Muscle layer of duodenum (tissue), 2 donors: ENCODE results near the gene EVC.

ENCODE experiments used
- H3K27ac ChIP-seq: one replicate; pipeline ENCODE4 v1.7.0; 2013; ENCODE audit warnings: mild to moderate bottlenecking, low read length
- H3K27me3 ChIP-seq: one replicate; pipeline ENCODE4 v1.7.0; 2013; ENCODE audit warnings: low read depth, mild to moderate bottlenecking, control low read depth, low read length
- H3K36me3 ChIP-seq, 2 donors: one replicate each; pipeline ENCODE4 v1.7.0; 2013; ENCODE audit warnings: low read length in 2 of 2, control low read depth in 1 of 2, mild to moderate bottlenecking in 1 of 2; ENCODE audit not compliant: insufficient read depth in 2 of 2, control insufficient read depth in 1 of 2
- H3K4me1 ChIP-seq, 2 donors: one replicate each; pipeline ENCODE4 v1.7.0; 2013; ENCODE audit warnings: low read length in 2 of 2, mild to moderate bottlenecking in 2 of 2, control low read depth in 1 of 2, moderate library complexity in 1 of 2; ENCODE audit not compliant: insufficient read depth in 2 of 2, control insufficient read depth in 1 of 2
- H3K4me3 ChIP-seq, 2 donors: one replicate each; pipeline ENCODE4 v1.7.0; 2013; ENCODE audit warnings: low read length in 2 of 2, low read depth in 1 of 2, mild to moderate bottlenecking in 1 of 2
- H3K9me3 ChIP-seq, 2 donors: one replicate each; pipeline ENCODE4 v1.7.0; 2013; ENCODE audit warnings: low read length in 2 of 2, control low read depth in 1 of 2, mild to moderate bottlenecking in 1 of 2; ENCODE audit not compliant: control insufficient read depth in 1 of 2
- donor health status: healthy.

Gene EVC

DNA sequence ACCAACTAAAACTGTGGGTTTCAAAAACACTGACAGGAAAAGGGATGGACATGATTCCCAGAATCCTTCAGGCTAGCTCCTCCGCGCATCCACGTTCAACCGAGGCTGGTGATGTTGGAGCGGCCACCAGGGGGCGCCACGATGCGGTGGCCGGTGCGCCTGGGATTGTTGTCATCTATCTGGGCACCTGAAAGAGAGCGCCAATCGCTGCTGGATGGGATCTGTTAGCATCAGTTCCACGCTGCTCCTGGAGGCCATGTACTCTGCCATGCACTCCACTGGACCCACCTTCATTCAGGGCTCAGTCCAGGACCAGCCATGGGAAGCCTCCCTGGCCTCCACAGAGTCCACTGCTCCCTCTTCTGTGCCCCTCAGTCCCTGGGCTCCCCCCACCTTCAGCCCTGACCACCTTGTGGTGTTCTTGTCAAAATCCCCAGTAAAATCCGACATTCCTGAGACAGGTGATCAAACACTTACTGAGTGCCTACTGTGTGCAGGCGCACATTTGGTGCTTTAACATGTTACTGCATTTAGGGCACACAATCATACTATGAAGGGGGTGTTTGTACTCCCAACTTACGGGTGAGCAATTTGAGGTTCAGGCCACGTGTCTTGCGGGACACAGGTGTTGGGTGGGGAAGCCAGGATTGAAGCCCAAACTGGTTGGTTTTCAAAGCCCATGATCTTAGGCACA is 110.8 kb downstream of the EVC start:
- H3K9me3 ChIP-seq = no peaks in the 10 kb centered on the region
- no peak overlapping the region for H3K27ac ChIP-seq

DNA sequence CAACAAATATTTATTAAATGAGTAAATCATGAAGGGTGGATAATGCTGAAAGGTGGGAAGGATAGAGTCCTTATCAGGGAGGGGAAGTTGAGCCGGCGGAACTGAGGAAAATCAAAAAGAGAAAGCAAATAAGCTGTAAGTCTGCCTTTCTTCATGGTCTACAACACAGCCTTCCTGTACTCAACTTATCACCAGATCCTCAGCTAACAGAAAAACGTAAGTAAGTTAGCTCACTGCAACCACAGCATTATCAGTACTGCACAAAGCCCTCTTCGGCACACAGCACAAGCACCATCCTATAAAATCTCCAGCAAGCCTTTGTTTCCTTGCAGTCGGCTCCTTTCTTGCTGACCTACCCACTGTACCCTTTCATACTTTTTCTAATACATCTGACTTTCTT is 111.6 kb downstream of the EVC start:
- peaks cover under 1 to 5% of the 10 kb centered on the region in 2 donors for H3K4me1 ChIP-seq
- no peaks in the 10 kb centered on the region for H3K27me3 ChIP-seq
- no peaks in the 10 kb centered on the region for H3K9me3 ChIP-seq
- no peak overlapping the region for H3K4me3 ChIP-seq
- H3K36me3 ChIP-seq = peaks cover 9 to 45% of the 10 kb centered on the region in 2 donors
- H3K27ac ChIP-seq = no peak overlapping the region

More for the DNA sequence above, 110.8 kb downstream of the EVC start:
- H3K4me1 ChIP-seq = peaks cover 0 to under 1% of the 10 kb centered on the region in 2 donors
- peaks cover 9 to 45% of the 10 kb centered on the region in 2 donors for H3K36me3 ChIP-seq
- no peaks in the 10 kb centered on the region for H3K27me3 ChIP-seq
- H3K4me3 ChIP-seq = no peak overlapping the region

DNA sequence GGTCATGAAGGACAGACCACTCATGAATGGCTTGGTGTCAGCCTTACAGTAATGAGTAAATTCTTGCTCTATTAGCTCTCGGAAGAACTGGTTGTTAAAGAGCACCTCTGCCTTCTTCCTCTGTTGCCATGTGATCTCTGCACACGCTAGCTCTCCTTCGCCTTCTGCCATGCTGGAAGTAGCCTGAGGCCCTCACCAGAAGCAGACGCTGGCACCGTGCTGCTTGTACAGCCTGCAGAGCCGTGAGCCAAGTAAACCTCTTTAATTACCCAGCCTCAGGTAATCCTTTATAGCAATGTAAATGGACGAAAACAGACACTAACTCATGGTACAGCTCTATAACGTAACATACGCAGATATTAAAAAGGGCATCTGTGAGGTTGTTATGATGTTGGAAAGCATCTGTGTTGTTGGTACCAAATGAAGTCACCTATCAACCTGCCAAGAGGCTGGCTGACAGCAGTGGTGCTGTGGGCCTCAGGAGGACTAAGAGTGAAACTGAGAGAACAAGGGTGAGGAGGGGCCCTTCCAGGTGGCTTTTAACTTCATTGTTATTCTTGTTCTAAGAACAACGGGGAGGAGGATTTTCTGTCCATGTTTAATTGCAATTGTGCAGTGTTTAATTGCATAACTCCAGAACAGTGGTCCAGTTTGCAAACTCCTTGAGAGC is 112.7 kb downstream of the EVC start:
- Histone ChIP-seq H3K4me1 (peaks cover 4 to 5% of the 10 kb centered on the region in 2 donors), H3K36me3 (peaks cover 9 to 42% of the 10 kb centered on the region in 2 donors), H3K9me3 (no peaks in the 10 kb centered on the region), H3K4me3 (no peak overlapping the region), H3K27me3 (no peaks in the 10 kb centered on the region), H3K27ac (no peak overlapping the region)

DNA sequence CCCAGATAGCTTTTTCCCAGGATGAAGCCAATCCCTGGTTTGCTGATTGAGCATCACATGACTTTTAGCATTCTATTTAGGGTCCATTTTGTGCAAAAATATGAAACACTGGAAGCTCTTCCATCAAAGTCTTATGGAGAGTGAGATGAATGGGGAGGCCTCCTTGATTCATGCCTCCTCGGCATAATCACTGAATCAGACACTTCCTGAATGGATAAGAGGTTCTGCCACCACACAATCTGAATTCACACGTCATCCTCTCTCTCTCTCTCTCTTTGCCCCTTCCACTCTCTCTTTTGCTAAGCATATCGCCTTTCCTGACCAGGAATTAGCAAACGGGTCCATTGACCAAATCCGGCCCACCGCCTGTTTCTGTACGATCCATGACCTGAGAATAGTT is 113.2 kb downstream of the EVC start:
- Histone ChIP-seq H3K36me3 (peaks cover 8 to 37% of the 10 kb centered on the region in 2 donors), H3K4me1 (peaks cover 4 to 5% of the 10 kb centered on the region in 2 donors), H3K27ac (no peak overlapping the region), H3K27me3 (no peaks in the 10 kb centered on the region), H3K9me3 (no peaks in the 10 kb centered on the region), H3K4me3 (no peak overlapping the region)

DNA sequence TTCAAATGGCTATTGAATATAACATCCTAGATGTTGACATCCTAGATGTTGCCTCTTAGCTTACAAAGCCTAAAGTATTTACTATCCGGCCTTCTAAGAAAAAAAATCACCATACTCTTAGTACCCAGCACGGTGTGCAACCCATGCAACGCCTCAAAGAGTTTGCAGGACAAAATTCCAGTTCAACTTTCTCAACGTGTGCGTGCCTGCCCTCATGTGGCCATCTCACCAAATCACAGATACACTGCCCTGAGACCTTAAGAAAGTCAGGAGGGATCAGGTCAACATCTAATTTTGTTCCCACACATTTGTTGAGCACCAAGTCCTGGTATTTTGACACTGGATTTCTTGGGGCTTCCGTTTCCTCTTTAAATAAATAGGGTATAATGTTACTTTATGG is 113.6 kb downstream of the EVC start:
- Histone ChIP-seq H3K36me3 (peaks cover 6 to 32% of the 10 kb centered on the region in 2 donors), H3K9me3 (no peaks in the 10 kb centered on the region), H3K27me3 (no peaks in the 10 kb centered on the region), H3K27ac (no peak overlapping the region), H3K4me3 (no peak overlapping the region), H3K4me1 (peaks cover 4 to 5% of the 10 kb centered on the region in 2 donors)

DNA sequence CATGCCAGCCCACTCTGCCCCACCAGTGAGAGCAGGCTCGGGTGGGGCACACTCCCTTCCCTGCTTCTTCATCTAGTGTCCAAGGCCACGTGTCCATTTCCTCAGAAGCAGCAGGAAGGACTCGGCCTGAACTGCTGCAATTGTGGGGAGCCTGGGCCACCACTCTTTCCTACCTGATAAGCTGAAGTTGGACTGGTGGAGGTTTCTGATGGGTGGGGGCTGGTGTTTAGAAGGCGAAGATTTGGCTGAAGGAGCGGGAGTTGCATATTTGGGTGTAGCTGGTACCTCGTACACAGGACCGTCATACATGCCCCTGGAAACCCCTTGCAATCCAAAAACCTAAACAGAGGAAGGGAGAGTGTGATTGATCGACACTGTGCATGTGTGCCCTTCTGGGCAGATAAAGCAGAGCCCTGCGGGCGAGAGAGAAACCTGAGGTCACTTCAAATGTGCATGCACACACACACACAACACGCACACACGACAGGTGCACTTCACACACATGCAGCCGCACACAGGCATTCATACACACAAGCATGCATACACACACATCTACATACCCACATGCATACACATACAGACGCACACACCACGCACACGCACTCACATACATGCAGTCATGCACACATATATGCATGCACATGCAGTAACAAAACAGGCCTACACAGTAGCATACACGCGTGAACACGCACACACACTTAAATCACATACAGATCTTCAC is 114.5 kb downstream of the EVC start:
- H3K27me3 ChIP-seq = no peaks in the 10 kb centered on the region
- no peak overlapping the region for H3K4me3 ChIP-seq
- peaks cover 4 to 5% of the 10 kb centered on the region in 2 donors for H3K4me1 ChIP-seq
- H3K9me3 ChIP-seq = no peaks in the 10 kb centered on the region
- peaks cover 6 to 24% of the 10 kb centered on the region in 2 donors for H3K36me3 ChIP-seq
- H3K27ac ChIP-seq = no peak overlapping the region

DNA sequence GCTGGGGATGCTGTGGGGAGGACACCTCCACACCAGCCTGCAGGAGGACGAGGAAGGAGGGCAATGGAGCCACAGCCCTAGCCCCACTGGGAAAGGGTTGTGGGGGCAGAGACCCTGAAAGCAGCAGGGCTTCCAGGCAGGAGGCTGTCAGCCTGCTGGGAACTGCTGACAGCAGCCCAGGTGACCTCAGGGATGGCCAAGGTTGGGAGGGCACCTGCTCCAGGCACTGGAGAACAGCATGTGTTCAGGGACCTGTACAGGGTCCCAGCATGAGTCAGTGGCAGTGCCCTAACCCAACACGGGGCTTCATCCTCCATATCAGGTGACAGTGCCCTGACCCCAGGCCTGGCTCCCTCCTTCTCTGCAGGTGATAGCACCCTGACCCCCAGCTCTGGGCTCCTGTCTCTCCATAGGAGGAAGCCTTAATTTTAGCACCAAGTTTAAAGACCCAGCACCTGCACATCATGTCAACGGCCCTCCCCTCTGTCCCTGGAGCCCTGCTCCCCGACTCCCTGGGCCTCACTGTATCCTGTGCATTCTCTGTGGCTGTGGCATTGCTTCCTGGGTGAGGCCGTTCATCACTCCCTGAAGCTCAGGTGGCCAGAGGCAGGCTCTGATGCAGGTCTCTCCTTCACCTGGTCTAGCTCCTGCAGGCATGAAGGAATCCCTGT is 115.6 kb downstream of the EVC start:
- Histone ChIP-seq H3K36me3 (peaks cover 0 to 13% of the 10 kb centered on the region in 2 donors), H3K4me3 (no peak overlapping the region), H3K4me1 (peaks cover 4 to 5% of the 10 kb centered on the region in 2 donors), H3K9me3 (no peaks in the 10 kb centered on the region), H3K27ac (no peak overlapping the region), H3K27me3 (no peaks in the 10 kb centered on the region)

DNA sequence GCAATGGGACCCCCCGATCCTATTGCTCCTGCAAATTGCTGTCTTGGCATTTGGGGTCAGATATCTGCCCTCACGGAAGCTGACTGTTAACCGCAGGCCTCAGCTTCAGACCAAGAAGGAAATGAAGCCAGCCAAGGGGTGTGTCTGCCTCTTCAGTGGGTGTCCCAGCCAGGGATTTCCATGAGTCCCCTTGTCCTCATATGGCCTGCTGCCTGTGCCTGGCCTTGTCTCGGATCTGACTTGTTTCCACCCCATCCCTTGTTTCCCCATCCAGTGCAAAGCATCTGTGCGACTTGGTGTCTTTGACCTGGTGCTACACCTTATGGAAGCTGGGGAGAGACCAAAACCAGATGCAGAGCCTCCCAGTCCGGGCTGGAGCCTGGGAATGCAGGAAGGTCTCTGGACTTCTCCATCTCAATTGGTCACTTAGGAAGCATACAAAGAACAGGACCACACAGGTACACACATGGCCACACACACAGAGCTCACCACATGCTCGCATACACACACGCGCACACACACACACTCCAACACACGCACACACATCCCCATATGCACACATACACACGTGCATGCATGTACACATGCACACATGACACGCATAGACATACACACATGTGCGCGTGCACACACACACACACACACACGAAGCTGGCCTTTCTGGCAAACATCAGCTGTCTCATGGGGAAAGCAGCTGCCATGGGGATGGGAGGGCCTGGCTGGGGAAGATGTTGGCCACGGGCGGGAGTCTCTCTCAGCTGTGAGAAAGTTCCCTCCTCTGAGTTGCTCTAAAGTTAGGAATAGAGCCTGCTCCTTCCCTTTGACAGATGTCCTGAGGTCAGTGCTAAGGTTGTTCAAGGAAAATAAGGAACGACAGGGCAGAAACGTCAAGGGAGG is 116.4 kb downstream of the EVC start:
- H3K27me3 ChIP-seq = no peaks in the 10 kb centered on the region
- peaks cover 0 to 11% of the 10 kb centered on the region in 2 donors for H3K36me3 ChIP-seq
- H3K4me1 ChIP-seq = peaks cover 4 to 5% of the 10 kb centered on the region in 2 donors
- no peak overlapping the region for H3K27ac ChIP-seq
- H3K9me3 ChIP-seq = no peaks in the 10 kb centered on the region
- H3K4me3 ChIP-seq = no peak overlapping the region

DNA sequence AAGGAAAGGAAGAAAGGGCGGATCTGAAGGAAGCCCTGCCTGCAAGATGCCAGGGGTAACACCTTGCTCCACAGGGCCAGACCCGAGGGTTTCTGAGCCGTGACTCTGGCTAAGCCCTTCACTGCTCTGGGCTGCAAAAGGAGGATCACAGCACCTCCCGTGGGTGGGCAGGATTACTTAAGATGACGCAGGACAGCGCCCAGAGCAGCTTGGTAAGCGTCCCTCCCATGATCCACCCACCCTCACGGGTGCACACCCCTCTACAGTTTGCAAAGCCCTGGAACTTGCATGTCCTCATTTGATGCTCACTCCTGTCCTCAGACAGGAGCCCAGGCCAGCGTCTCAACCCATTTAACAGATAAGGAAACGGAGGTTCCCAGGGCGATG is 117.0 kb downstream of the EVC start:
- Histone ChIP-seq H3K36me3 (peaks cover 0 to 11% of the 10 kb centered on the region in 2 donors), H3K4me3 (no peak overlapping the region), H3K27ac (no peak overlapping the region), H3K9me3 (no peaks in the 10 kb centered on the region), H3K4me1 (peaks cover 4 to 5% of the 10 kb centered on the region in 2 donors), H3K27me3 (no peaks in the 10 kb centered on the region)

DNA sequence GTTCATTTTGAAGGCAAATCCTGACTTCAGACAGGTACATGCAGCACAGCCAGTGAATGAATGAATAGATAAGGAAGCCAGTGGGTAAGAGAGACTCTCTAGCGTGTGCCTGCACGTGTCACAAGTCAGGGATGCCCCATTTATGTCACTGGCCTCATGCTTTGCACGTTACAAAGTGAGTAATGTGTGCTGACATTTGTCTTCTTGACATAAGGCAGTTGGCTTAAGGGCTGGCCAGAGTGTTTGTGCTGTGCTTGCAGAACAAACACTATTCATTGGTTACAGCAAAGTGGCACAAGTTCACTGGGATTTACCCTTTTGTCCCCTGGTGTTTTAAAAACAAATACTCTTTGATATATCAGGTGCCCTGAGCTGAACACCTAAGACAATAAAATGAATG is 125.9 kb downstream of the EVC start:
- Histone ChIP-seq H3K27ac (no peak overlapping the region), H3K27me3 (no peaks in the 10 kb centered on the region)

More for the DNA sequence above, 125.9 kb downstream of the EVC start:
- H3K4me3 ChIP-seq = no peak overlapping the region
- H3K9me3 ChIP-seq = no peaks in the 10 kb centered on the region
- no peaks in the 10 kb centered on the region for H3K4me1 ChIP-seq
- H3K36me3 ChIP-seq = no peaks in the 10 kb centered on the region
